Activated CD8-positive, alpha-beta memory T cell treated with anti-CD3 and anti-CD28 coated beads for 24 hours (primary cell): ENCODE results near the gene POLR2C.
"Not testable (repeated sequence)": the region's sequence is repeated elsewhere in the genome, so short reads cannot be mapped to it uniquely, and the experiment has no call there.

Experiments used
- DNase-seq: peaks from one replicate; pipeline ENCODE4 v3.0.0-alpha.2; 2020

POLR2C gene

DNA sequence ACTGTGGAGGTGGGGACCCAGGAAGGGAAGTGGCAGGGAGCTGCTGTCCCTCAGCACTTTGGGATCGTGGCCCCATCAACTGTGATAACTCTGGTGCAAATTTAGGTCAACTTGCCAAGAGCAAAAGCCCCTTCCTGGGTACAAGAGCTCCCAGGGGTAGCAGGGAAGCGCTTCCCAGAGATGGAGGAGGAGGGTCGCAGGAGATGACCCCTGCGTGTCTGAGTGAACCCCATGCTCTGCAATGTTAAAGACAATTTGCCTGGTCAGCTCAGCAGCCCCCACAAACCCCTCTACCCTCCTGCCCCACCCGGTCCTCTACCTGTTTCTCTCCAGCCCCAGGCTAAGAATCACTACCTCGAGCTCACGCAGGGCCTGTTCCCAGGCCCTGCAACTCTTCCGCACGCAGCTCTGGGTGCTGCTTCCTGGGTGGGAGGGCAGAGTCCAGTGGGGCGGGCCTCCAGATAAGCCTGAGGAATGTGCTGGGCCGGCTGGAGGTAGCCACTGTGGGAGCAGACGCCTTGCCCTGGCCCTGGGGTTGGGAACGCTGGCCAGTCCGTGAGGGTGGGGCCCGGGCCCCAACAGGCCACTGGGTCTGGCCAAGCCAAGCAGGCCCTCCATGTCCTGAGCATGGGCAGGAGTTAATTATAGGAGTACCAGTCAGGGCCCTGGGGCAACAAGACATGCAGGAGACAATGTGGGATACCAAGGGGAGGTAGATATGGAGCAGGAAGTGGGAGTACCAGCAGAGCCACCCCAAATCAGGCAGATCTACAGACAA is 17.7 kb downstream of the POLR2C start:
- DNase-seq = no peak

DNA sequence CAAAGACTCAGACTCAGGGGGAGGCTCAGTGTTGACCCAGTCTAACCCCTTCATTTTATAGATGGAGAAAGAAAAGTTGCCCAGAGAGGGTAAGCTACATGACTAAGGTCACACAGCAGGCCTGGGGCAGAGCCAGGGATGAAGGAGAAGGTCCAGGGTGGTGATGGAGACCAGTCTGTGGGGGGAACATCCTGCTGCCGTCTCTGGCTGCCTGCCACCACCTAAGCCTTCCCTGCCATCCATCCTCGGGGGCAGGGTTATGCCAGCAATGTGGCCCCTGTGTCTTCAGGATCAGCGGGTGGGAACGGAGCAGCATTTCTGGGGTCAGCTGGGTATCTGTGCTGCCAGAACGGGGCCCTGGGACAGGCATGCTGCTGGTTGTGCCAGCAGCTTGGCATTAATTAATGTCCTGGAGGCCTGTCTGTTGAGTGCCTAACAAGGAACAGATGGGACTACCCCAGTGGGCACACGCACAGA is 18.3 kb downstream of the POLR2C start:
- DNase-seq = no peak

DNA sequence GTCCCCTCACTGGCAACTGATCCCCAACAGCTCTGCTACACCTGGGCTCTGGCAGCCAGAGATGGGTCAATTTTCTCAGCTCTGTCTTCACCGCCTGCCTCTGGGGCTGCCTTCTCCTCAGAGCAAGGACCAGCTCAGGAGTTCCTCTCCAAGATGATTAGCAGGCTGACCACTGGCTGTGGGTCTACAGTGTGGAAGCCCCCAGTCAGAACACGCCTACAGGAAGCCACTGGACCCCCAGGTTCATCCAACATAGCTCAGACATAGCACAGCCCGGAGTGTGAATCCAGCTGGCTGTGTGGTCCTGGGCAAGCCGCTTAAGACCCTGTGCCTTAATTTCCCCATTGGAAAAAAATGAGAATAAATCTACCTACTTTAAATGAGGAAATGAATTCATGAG is 18.9 kb downstream of the POLR2C start:
- no peak for DNase-seq

DNA sequence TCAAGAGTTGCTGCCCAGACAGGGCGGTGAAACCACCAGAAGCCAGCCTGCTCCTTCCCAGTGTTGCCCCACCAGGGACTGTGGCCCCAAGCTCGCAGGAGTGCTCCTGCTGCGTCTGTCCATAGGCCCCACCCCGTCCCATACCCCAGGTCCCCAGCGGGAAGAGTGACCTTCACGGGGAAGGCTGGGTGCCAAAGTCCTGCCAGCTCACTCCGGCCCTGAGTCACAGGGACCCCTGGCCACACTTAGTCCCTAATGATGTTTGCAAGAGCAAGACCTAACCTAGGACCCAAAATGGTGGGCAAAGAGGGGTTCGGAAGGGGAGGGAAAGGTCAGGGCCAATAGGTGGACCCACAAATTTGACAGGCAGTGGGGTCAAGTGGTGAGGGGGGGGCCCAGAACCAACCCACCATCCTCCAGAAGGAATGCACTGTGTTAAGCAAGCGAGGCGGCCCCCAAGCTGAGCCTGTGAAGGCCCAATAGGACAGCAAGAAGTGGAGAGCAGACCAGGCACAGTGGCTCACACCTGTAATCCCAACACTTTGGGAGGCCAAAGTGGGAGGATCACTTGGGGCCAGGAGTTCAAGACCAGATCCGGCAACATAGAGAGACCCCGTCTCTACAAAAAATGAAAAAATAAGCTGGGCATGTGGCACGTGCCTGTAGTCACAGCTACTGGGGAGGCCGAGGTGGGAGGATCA is 20.5 kb downstream of the POLR2C start:
- DNase-seq = no peak

DNA sequence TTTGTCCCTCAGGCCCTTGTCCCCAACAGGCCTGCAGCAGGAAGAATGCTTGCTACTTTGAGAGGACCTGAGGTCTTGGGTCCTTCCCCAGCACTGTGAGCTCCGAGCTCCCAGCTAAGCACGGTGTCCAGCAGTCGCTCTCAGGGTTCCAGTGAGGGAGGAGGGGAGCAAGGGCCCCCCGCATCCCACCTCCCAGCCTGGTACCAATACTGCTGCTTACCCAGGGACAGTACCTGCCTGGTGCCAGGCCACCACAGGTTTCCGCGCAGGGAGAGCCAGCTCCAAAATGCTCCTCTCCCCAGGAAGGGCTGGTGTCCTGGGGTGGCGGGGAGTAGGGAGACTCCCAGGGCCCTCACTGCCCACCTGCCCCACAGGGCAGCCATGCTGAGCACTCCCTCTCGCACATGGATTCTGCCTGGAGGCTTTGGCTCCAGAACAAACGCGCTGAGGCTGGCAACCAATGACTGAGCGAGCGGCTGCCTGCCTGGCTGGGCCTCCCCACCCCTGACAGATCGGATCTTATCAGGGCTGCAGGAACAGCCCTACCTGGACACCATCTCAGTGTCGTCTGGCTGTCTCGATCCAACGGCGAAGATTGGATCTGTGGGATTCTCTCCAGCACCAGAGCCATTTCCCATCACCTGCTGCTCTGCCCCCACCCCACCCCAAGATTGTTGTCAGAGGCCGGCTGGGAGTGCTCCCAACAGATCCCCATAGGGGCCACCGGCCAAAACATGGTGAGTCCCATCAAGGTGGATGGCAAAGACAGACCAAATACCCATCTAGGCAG is 21.4 kb downstream of the POLR2C start:
- DNase-seq = no peak

DNA sequence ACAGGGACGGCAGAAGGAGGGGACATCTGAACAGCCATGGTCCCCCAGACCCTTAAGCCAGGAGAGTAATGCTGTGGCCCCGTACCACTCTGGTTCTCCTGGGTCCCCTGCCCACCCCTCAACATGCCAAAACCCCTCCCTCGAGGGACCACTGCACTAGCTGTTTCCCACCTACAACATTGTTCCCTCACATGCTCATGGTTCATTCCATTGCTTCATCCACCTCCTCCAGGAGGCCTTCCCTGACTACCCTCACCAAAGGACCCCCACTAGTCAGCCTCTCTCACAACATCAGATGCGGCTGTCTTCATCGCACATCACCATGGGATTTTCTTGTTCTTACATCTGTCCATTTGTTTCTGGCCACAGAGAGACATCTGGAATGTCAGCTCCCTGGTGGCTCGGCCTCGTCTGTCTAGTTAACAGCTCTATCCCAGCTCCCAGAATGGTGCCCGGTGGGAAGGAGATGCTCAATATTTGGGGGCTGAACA is 22.1 kb downstream of the POLR2C start:
- no peak for DNase-seq

DNA sequence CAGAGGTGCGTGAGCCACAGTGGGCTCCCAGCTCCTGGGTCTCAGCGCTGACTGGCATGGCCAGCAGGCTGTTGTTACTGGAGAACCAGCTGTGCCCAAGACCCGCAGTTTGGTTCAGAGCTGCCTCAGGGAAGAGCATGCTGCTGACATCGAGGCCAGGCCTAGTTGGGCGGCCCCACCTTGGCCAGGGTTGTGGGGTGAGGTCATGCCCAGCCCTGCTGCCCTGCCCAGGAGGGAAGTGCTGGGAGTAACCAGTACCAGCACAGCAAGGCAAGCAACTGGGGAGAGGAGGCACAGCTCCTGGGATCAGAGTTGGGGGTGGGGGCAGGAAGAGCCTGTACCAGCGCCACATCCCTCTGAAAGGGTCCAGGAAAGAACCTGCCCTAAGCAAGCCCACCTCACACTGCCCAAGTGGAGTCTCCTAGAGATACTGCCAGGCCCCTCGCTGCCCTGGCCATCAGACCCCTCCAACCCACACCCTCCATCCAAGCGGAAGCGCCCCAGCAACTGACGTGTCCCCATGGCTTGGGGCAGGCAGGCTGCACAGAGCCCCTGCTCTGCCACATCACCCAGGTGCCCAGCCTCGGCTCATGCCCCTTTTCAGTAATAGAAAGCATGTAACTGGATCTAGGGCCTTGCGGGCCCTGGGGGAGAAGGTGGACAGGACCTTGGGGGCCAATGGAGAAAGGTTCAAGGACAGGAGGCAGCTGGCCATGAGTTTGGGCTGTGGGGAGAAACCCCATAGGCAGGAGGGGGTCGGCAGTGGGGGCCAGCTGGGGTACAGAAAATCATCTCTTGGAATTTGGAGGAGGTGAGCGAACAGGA is 22.8 kb downstream of the POLR2C start:
- no peak for DNase-seq

DNA sequence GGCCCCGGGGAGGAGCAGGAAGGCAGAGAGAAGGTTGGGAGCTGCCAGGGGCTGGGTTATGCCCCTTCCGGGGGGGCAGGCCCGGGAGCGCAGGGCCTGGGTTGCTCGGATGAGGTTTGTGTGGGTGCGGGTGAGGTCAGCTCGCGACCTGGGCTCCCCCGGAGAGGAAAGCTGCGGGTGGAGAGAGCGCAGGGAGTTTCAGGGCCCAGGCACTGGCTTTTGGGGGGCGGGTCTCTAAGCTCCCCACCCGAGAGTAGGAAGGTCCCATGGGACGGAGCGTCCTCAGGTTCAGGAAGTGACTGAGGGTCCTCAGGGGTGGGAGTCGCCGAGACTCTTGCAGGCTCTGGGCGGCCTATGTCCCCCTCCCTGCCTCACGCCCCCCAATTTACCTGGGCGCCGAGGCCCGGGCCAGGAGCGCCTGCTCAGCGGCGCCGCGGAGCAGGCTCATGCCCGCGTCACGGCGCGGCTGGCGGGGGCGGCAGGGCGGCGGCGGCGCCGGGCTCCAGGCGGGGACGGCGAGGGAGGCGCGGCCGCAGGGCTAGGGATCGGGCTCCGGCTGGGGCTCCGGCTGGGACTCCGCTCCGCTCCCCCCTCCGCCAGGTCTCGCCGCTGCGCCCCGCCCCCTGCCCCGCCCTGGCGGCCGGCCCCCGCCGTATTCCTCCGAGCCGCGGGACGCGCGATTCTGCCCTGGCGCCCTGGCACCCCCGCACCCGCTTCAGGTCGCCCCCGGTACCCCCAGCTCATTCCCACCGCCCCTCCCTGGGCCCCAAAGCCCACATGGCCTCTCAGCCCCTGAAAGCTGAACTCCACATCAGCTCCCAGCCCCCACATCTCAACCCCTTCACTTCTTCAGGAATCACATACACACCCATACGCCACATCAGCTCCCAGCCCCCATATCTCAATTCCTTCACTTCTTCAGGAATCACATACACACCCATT is 23.7 kb downstream of the POLR2C start, which contains the start of gene DOK4:
Gene DOK4 (minus strand): TSS at position 578 of the 942 bp plus-strand sequence. CDS start 6,986 bp downstream, outside the sequence.
- DNase-seq = peak; percentile 92

DNA sequence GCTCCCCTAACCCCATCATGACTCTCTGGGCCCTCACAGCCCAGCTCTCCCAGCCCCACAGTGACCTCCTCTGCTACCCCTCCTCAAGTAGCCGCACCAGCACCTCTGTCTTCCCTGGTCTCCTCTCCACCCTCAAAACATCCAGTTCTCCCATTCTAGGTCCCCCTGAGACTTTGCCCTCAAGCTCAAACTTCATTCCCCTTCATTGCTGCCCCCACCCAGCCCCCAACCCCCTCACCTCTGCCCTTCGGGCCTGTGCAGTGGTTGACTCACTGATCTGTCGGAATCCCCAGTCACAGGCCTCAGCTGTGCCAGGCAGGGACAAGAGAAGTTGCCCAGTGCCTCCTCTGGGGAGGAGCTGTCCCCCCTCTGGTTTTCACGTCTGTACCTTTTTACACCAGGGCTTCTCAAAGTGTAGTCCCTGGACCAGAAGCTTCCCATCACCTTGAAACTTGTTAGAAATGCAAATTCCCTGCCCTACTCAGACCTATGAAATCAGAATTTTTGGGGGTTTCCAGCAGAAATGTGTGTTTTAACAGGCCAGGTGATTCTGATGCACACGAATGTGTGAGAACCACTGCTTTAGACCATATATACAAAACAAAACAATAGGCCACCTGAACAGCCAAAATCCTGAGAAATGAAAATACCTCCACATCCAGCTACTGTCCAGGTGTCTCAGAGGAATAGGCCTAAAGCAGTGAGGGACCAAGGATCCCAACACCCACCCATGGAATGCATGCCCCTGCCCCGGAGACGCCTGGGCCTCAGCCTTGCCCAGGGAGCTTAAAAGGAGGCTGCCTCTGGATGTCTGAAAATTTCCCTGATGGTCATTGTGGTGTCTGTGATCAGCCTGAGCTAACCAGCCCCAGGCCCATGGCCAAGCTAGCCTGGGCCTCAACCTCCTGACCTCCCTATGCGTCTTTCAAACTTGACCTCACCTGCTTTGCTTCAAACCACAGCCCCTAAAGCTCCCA is 24.7 kb downstream of the POLR2C start:
- DNase-seq = no peak

DNA sequence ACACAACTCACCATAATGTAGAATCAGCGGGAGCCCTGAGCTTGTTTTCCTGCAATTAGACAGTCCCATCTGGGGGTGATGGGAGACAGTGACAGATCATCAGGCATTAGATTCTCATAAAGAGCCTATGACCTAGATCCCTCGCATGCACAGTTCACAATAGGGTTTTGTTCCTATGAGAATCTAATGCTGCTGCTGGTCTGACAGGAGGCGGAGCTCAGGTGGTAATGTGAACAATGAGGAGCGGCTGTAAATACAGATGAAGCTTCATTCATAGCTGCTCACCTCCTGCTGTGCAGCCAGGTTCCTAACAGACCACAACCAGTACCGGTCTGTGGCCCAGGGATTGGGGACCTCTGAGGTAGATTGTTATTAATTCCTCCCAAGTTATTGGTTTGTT is 26.8 kb downstream of the POLR2C start:
- no peak for DNase-seq

DNA sequence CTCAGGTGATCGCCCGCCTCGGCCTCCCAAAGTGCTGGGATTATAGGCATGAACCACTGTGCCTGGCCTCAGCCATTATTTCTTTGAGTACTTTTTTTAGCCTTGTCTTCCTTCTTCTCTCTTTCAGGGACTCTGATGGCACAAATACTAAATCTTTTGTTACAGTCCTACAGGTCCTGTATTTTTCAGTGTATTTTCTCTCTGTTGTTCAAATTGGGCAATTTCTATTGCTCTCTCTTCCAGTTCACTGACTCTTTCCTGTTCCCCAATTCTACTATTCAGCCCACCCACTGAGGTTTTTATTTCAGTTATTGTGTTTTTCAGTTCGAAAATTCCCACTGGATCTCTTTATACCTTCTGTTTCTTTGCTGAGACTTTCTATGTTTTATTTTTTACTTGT is 31.3 kb downstream of the POLR2C start:
- no peak for DNase-seq

DNA sequence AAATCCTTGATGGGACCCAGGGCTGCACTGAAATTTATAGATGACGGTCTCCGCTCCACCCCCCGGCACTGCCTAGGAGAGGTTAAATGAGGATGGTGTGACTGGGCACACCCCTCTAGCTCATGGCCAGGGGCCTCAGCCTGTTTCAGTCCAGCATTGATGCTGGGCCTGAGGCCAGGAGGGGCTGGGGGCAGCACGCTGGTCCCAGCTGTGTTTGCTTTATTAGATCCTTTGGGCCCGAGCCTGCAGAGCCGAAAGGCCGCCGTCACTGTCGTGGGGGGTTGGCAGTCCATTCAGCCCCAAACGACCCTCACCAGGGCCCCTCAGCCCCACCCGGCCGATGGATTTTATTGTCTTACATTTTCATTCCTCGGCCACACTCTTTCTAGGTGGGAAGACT is 34.6 kb downstream of the POLR2C start:
- no peak for DNase-seq

DNA sequence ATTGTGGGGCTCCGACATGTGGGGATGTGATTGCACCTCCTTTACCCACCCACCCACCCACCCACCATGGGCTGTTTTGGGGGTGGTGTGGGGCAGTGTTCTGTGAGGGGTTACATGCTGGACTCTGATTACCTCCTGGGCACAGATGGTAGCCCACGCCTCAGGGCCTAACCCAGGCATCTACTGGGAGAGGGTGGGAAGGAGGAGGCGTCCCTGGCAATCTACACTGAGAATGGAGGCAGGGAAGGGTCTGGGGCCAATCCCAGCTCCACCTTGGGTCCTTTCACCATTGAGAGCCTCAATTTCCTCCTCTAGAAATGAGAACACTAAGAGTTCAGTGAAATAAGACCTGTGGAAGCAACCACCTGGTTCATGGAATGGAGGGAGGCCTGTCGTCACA is 35.6 kb downstream of the POLR2C start:
- DNase-seq = no peak

DNA sequence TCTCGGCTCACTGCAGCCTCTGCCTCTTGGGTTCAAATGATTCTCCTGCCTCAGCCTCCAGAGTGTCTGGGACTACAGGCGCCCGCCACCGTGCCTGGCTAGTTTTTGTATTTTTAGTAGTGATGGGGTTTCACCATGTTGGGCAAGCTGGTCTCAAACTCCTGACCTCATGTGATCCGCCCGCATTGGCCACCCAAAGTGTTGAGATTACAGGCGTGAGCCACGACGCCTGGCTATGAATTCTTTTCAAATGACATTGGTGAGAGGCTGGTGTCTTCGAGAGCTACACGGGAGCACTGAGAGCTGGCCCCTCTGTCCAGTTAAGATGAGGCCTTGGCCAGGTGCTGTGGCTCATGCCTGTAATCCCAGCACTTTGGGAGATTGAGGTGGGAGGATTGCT is 37.5 kb downstream of the POLR2C start:
- not testable (repeated sequence) for DNase-seq

DNA sequence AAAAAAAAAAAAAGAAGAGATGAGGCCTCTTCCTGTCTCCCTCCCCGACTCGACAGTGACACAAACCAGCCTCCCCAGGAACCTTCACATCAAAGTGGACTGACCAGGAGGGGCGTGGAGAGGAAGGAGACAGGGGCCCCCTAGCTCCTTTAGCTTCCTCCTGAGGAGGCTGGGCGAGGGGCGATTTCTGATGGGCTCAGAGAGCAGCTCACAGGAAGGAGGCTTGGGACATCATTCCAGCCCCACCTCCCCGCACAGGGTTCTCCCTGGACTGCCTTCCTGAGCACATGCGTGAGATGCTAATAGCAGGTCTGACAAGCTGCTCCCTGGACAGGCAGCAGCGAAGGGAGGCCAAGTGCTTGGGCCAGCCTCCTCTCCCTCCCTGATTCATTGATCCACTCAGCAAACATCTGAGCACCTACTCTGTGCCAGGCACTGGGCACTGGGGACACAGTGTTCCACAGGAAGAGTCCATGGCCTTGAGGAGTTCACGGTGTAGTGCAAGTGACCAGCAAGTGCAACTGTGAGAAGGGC is 38.2 kb downstream of the POLR2C start:
- DNase-seq = no peak

DNA sequence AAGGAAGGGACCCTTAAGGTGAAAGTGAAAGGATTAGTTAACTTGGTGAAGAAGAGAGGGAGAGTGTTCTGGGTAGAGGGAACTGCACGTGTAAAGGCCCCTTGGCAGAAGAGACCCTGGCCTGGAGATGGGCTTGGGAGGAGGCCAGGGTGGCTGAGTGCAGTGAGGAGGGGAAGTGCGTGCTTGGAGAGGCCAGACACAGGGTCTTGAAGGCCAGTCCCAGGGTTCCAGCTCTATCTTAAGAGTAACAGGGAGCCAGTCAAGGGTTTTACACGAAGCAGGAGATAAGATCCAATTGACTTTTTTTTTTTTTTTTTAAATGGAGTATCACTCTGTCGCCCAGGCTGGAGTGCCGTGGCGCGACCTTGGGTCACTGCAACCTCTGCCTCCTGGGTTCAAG is 39.0 kb downstream of the POLR2C start:
- DNase-seq = no peak

DNA sequence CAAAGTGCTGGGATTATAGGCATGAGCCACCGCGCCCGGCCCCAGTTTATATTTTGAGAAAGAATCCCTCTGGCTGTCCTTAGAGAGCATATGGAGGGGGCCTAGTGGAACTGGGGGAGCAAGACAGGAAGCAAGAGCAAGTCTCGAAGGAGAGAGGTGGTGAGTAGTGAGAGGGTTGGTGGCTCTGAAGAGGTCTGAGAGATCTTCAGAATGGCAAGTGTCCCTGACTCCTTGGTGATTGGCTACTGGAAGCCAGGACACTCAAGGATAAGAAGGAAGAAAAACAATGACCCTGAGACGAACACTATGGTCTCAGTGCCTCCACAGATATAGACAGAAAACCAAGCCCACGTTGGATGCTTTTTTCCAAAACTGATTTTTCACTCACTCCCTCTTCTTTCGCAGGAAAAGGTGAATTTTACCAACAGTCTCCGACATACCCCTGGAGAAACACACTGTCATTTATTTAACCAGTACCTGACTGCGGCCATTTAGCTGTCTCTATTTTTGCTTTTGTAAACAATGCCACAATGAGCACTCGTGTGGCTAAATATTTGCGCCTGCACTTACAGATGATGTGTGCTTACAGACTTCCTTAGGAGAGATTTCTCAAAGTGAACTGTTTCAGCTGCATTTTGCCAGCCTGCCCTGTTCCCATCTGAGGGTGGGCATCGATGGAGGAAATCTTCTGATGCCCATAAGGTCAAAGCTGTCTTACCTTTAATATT is 39.7 kb downstream of the POLR2C start:
- DNase-seq = no peak

DNA sequence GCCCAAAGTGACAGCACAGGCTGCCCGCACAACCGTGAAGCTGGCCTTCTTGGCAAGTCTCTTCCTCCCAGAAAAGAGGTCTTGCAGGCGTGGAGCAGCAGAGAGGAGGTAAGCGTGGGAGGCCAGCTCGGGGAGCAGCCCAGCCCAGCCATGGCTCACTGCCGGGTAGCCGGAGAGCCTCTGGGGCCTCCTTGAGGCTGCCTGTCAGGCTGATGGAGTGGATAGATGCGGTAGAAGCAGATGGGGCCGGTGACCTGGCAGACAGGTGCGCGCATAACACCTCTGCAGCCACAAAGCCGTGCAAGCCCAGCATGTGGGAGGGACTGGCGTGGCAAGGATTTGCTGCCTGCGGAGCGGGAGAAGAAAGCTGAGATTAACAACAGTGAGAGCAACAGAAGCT is 40.9 kb downstream of the POLR2C start:
- no peak for DNase-seq

DNA sequence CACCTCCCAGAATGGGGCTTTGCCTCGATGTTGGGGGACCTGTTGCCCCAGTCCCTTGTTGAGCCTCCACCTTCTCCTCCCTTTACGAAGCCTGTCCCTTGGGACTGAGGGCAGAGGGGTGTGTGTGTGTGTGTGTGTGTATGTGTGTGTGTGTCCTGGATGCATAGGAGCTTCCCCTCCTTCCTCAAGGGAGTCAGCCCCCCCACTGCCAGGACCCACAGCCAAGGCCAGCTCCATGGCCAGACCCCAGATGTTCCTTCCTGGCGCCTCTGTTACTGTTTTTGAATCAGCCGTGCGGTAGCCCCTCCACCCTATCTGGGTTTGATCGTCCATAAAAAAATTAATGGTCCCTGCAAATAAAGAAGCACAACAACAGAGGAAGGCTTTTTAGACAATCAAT is 41.5 kb downstream of the POLR2C start:
- no peak for DNase-seq
